Stimulated activated CD8-positive, alpha-beta memory T cell treated with anti-CD3 and anti-CD28 coated beads, Interleukin-12 subunit alpha, Interleukin-12 subunit beta, amount 100 ng/mL, for 24 hours (primary cell): Measurements from ENCODE around the gene PXT1.

Experiments used
- DNase-seq: peaks from one replicate; pipeline ENCODE4 v3.0.0-alpha.2; 2020; ENCODE audit errors: extremely low read depth

Gene PXT1

DNA sequence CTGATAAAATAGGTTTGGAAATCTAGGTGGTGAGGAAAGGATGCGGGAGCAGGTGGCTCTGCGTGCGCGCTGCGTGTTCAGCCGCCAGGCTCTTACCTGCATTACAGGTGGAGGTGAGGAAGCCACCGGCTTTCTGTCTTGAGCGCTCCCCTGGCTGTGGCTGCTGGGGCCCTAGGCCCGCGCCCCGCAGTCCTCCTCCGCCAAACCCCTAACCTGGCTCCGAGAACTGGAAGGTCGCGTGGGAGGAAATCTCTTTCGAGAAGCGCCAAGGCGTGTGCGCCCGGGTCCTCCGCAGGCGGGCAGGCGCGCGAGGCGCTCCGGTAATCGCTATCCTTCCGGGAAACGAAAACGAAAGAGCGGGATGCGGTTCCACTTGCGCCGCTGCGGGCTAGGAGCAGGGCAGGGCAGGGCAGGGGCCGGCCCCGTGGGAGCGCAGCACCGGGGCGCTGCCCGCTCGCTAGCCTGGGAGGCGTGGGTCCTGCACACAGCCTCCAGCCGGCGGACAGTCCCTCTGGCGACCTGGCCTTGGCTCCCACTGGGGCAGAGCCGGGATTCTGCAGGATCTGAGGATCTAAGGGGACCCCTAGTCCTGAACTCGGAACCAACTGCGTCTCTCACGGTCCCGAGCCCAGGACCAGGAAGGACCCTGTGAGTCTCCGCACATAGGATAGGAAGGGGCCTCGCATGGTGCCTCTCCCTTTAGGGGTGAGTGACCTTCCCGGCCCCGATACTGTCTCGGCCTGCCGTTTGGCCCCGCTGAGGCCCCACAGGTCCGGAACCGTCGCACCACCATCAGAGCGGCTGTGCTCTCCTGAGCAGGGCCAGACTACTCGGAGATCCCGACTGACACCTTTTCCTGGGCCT, 55.0 kb downstream of the PXT1 start, which contains the start of gene ETV7:
Gene ETV7, minus strand, starts transcription at position 230 of the 864 bp plus-strand sequence. Its CDS starts 128 bp downstream, at position 102.
- no peak for DNase-seq

DNA sequence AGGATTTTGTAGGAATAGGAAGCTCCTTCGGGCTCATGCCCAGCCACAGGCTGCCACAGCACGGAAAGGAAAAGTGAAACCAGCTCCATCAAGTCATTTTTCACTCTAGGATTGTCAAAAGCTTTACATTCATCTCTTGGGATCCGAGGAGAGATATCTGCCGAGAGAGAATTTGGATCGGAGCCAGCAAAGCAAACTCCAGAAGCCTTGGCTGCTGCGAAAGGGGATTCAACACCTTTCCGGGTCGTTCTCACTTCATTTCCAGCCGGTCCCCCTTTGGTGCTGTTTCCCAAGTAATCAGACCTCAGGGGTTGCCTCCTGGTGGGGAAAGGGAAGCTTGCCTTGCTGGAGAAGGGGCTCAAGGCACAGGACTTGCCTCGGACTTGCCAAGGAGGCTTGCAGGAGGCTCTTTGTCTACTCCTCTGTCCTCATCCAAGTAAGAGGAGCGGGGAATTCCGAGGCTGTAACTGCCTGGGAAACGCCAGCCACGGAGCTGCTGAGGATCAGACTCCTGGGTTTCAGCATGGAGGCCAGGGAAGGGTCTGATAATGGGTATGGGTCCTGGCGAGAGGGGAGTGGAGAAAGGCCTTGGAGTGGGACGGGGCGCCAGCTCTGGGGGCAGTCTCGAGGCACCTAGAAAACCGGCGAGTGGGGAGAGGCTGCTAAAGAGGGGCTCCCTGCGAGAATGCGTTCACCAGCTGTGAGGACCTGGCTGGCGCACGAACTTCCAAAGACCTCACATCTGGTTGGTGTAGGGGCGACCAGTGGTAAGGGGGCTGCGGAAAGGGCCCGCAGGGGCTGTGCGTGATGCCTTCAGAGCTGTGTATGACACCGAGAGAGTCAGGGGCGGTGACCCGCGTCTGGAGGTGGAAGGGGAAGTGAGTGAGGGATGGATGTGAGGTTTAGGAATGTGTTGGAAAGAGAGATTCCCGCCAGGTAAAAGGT, 55.9 kb downstream of the PXT1 start:
- DNase-seq, result no peak

- DNase-seq, result no peak
Measured at GRCh38 chr6:36384095-36384494, 58.6 kb downstream of the PXT1 start.

DNA sequence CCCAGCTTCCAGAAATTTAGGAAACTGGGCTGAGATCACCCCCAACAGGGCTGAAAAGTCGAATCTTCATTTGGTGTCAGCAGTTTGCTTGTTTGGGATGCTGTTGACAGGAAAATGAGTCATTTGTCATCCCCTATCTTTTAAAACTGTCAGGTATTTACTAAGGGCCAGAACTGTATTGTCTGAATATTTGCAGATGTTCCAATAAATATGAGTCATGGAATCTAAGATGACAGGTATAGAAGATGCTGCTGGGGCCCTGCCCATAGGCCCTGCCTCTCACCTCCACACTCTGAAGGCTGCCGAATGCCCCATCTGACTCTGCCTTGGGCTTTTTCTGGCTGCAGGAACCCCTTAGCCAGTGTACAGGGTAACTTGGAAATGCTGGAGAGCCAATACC, 59.0 kb downstream of the PXT1 start:
- DNase-seq, result no peak

- no peak for DNase-seq
Measured at GRCh38 chr6:36382976-36383375, 59.7 kb downstream of the PXT1 start.

DNA sequence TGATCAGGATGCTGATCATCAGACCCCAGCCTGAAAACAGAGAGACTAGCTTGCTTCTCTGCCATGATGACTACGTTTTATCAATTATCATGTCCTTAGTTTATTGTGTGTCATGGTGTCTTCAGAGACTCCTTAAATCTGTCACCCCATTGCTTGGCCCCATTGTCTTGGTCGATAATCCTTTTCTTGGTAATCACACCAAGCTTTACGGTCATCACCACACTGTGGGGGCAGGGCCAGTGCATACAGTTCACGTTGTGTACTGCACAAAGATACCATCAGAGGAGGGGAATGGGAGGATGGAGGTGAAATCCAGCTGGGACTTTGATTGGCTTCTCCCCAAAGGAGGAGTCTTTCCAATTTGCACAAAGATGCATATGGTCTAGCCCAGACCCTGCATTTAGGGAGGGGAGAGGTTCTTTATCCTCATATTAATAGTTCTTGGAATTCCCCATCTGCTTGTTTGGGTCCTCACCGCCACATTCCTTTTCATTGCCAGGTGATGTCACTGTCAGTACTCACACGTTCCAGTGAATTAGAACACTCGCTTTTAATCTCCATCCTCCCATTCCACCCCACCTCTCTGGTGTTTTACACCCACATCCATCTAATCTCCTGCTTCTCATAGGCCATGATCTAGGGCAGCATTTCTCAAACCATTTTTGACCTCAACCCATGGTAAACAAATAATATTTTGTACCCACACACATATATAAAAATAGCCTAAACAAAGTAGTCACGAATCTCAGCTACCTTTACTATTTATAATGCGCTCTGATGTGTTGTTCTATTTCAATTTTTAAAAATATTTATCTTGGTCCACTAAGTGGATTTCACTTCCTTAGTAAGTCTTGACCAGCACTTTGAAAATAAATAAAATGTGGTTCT, 60.9 kb downstream of the PXT1 start:
- no peak for DNase-seq

GRCh38 chr6:36380166-36380565, 62.5 kb downstream of the PXT1 start:
- DNase-seq, result no peak

DNA sequence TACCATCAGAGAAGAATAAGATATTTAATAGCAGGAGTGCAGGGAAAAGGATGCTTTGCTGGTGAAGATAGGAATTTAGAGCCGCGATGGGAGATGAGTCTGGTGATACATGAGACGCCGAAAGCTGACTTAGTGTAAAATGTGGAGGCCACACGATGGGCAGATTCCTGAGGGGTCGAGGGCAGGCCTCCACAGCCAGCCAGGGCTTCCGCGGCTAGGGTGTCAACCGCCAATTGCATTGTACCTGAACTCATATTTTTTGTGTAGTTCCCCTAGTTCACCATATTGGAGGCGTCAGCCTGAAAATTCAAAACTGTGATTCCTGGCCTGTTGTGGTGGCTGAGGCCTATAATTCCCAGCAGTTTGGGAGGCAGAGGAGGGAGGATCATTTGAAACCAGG, 63.7 kb downstream of the PXT1 start:
- DNase-seq, result no peak

DNA sequence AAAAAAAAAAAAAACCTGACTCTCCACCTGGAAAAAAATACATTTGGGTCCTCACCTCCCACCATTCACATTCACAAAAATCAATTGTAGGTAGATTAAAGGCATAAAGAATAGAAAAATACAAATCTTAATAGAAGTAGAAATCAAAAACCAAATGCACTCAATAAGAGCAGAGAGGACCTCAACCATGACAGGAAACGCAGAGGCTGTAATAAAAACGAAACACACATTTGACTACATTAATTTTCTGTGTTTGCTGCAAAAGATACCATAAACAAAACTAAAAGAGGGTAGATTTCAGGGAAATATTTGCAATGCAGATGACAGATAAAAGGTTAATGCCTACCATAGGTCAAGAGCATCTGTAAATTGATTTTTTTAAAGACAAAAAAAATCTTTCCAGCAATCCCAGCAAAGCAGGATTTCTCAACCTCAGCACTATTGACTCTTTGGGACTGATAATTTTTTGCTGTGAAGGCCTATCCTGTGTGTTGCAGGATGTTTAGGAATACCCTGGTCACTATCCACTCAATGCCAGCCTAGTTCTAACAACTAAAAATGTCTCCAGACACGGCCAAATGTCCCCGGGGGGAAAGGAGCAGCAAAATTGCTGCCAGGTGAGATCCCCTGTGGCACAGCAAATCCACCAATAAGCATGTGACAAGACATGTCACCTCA, 64.3 kb downstream of the PXT1 start:
- no peak for DNase-seq

DNA sequence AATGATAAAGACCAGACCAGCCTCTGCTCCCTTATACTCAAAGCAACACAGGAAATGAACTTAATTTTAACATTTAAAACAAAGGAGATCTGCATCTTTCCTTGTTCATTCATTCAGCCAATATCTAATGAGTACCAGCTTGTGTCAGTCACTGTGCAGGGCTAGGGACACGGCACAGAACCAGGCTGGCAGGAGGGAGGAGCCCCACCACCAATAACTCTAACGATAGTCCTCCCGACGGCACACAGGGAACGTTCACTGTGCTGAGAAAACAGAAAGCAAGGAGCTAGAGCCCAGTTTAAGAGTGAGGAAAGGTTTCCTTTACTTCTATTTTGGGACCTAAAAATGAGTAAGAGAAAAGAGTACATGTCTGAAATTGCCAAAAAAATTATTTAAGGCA, 65.1 kb downstream of the PXT1 start:
- DNase-seq, result no peak

- no peak for DNase-seq
Measured at GRCh38 chr6:36376742-36377141, 65.9 kb downstream of the PXT1 start.

DNA sequence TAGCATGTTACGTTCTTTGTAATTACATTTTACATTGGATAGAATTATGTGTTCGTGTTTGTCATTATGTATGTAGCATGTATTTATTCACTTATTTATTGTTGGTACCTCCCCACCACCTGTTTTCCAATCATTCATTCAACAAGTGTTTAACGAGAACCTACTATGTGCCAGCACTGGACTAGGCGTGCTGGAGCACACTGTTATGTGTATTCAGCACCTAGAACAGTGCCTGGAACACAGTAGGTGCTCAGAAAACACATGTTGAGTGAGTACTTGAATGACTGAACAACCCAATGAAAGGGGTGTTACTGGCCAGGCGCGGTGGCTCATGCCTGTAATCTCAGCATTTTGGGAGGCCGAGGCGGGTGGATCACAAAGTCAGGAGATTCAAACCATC, 66.5 kb downstream of the PXT1 start:
- no peak for DNase-seq

GRCh38 chr6:36375644-36376155, 67.0 kb downstream of the PXT1 start:
- DNase-seq, result no peak

- DNase-seq, result no peak
Measured at GRCh38 chr6:36374972-36375371, 67.7 kb downstream of the PXT1 start.

- no peak for DNase-seq
Measured at GRCh38 chr6:36374194-36374593, 68.5 kb downstream of the PXT1 start.

- no peak for DNase-seq
Measured at GRCh38 chr6:36373368-36374019, 69.2 kb downstream of the PXT1 start.

- no peak for DNase-seq
Measured at GRCh38 chr6:36372088-36372487, 70.6 kb downstream of the PXT1 start.

GRCh38 chr6:36371211-36371610, 71.4 kb downstream of the PXT1 start:
- no peak for DNase-seq

GRCh38 chr6:36370638-36371037, 72.0 kb downstream of the PXT1 start:
- DNase-seq, result no peak
